GM12878 (cell line): ENCODE measurements around the gene OSTC. TPM values are rescaled to one million over a fixed set of nuclear protein-coding genes. Genes with fewer than 3 reads are reported as not detected.

Experiments
- ATAC-seq: fragments of 200-7000 bp; cut with Tn5 transposase; 3 replicates; pipeline ENCODE4 v1.9.1; 2020; ENCODE audit warnings: mild to moderate bottlenecking, moderate library complexity
- BruUV-seq: library from RNA; stranded (reverse); fragments of 400-500 nt; replicated peaks from 2 replicates; lab custom pipeline; 2021; lab: Mats Ljungman, UMichigan
- CTCF ChIA-PET: fragments of 300-600 bp; sonication (Branson Sonifier 250); formaldehyde crosslinking; extraction: SDS; loops from one replicate; lab custom pipeline; 2021; ENCODE audit warnings: inconsistent platforms; lab: Yijun Ruan, JAX
- POLR2A ChIA-PET: fragments of 350-600 bp; formaldehyde crosslinking; extraction: SDS; loops from one replicate; lab custom pipeline; 2021; ENCODE audit warnings: inconsistent platforms; lab: Charles Lee
- RAD21 ChIA-PET: fragments of 300-600 bp; sonication (Branson Sonifier 250); formaldehyde crosslinking; loops from one replicate; lab custom pipeline; 2023; ENCODE audit warnings: antibody characterized with exemption; ENCODE audit not compliant: unreplicated experiment; lab: Charles Lee
- SMC1A ChIA-PET: fragments of 300-600 bp; sonication (Branson Sonifier 250); formaldehyde crosslinking; loops from one replicate; lab custom pipeline; 2023; ENCODE audit not compliant: unreplicated experiment, uncharacterized antibody; lab: Charles Lee
- DNase-seq: peaks from one replicate; pipeline ENCODE4 v3.0.0-alpha.2; 2011; ENCODE audit warnings: low read depth, low spot score
- FAIRE-seq: peaks from 3 replicates; lab custom pipeline; 2011; peaks lifted over from hg19 to GRCh38; lab: Jason Lieb, UNC
- H2AFZ ChIP-seq: 2 replicates; pipeline ENCODE4 v1.6.0; 2011; ENCODE audit warnings: low read depth, low read length, control low read depth; ENCODE audit not compliant: control insufficient read depth
- H3K27ac ChIP-seq: 2 replicates; pipeline ENCODE4 v1.5.1; 2011; ENCODE audit warnings: control low read depth; ENCODE audit not compliant: control insufficient read depth, insufficient read depth
- H3K27me3 ChIP-seq, 2 experiments: replicated peaks in 1 of 2; 2 replicates each; pipeline versions ENCODE4 v1.6.0 to v1.6.1; 2011; ENCODE audit warnings: low read length in 1 of 2; ENCODE audit not compliant: control insufficient read depth in 2 of 2, insufficient read depth in 2 of 2
- H3K36me3 ChIP-seq, 2 experiments: 2 replicates each; pipeline ENCODE4 v1.5.1; 2011; ENCODE audit warnings: low read length in 1 of 2; ENCODE audit not compliant: control insufficient read depth in 2 of 2, insufficient read depth in 2 of 2
- H3K4me1 ChIP-seq: 2 replicates; pipeline ENCODE4 v1.6.1; 2011; ENCODE audit warnings: mild to moderate bottlenecking, low read length, moderate library complexity, mixed read lengths; ENCODE audit not compliant: control insufficient read depth, insufficient read depth
- H3K4me2 ChIP-seq: 2 replicates; pipeline ENCODE4 v1.6.0; 2011; ENCODE audit warnings: control low read depth; ENCODE audit not compliant: control insufficient read depth, insufficient read depth
- H3K4me3 ChIP-seq: fragments of 200-600 bp; sonication (generic); 2 replicates; pipeline ENCODE4 v1.5.1; 2016
- H3K79me2 ChIP-seq: 2 replicates; pipeline ENCODE4 v1.6.0; 2011; ENCODE audit warnings: low read length; ENCODE audit not compliant: control insufficient read depth, insufficient read depth
- H3K9ac ChIP-seq: 2 replicates; pipeline ENCODE4 v1.8.0; 2011; ENCODE audit warnings: low read length, control low read depth, mixed read lengths; ENCODE audit not compliant: control insufficient read depth, insufficient read depth
- H3K9me3 ChIP-seq: replicated peaks from 3 replicates; pipeline ENCODE4 v1.5.1; 2011; ENCODE audit warnings: mild to moderate bottlenecking, low read length; ENCODE audit not compliant: control insufficient read depth, insufficient read depth
- H4K20me1 ChIP-seq: 2 replicates; pipeline ENCODE4 v1.6.0; 2011; ENCODE audit not compliant: control insufficient read depth, insufficient read depth
- CREM ChIP-seq: IDR thresholded peaks from 2 replicates; pipeline ENCODE4 v1.6.1; 2014; ENCODE audit warnings: antibody characterized with exemption, low read depth
- E2F4 ChIP-seq: IDR thresholded peaks from 2 replicates; pipeline ENCODE4 v1.6.1; 2012; ENCODE audit warnings: low read depth, low read length, improper control_type of control experiment
- EP300 ChIP-seq, 2 experiments: fragments of 150-350 bp in 1 of 2; IDR thresholded peaks; 2 replicates each; pipeline ENCODE4 v1.6.1; 2011 to 2012; ENCODE audit warnings: low read depth in 2 of 2, low read length in 2 of 2, borderline replicate concordance in 1 of 2, improper control_type of control experiment in 1 of 2, inconsistent platforms in 1 of 2; ENCODE audit not compliant: control insufficient read depth in 1 of 2
- FOXK2 ChIP-seq: fragments of 450-650 bp; IDR thresholded peaks from 2 replicates; pipeline ENCODE4 v1.6.1; 2017; ENCODE audit warnings: mild to moderate bottlenecking, moderate library complexity
- IRF4 ChIP-seq: IDR thresholded peaks from 2 replicates; pipeline ENCODE4 v1.6.1; 2011; ENCODE audit warnings: low read depth, low read length
- KDM1A ChIP-seq: fragments of 200-600 bp; sonication (generic); IDR thresholded peaks from 2 replicates; pipeline ENCODE4 v1.6.1; 2016; ENCODE audit warnings: borderline replicate concordance
- NFIC ChIP-seq: IDR thresholded peaks from 2 replicates; pipeline ENCODE4 v1.6.1; 2012; ENCODE audit warnings: low read depth, mild to moderate bottlenecking, inconsistent platforms, low read length, moderate library complexity
- PBX3 ChIP-seq: IDR thresholded peaks from 2 replicates; pipeline ENCODE4 v1.6.1; 2011; ENCODE audit warnings: mild to moderate bottlenecking, low read depth, low read length, moderate library complexity; ENCODE audit not compliant: insufficient replicate concordance
- REST ChIP-seq: IDR thresholded peaks from 2 replicates; pipeline ENCODE4 v1.6.1; 2012; ENCODE audit warnings: mild to moderate bottlenecking, low read depth, low read length
- SIN3A ChIP-seq: IDR thresholded peaks from 2 replicates; pipeline ENCODE4 v1.6.1; 2012; ENCODE audit warnings: low read depth, low read length, improper control_type of control experiment
- SREBF1 ChIP-seq: IDR thresholded peaks from 2 replicates; pipeline ENCODE4 v1.6.1; 2012; ENCODE audit warnings: mild to moderate bottlenecking, low read length
- SRF ChIP-seq, 2 experiments: IDR thresholded peaks; 2 replicates each; pipeline ENCODE4 v1.6.1; 2011; ENCODE audit warnings: low read depth in 2 of 2, low read length in 2 of 2, mild to moderate bottlenecking in 1 of 2, moderate library complexity in 1 of 2
- ZNF274 ChIP-seq: IDR thresholded peaks from one replicate; pipeline ENCODE4 v1.8.0; 2011; ENCODE audit not compliant: insufficient read length, insufficient read depth
- ZNF687 ChIP-seq: fragments of 450-650 bp; IDR thresholded peaks from 2 replicates; pipeline ENCODE4 v1.6.1; 2017; ENCODE audit warnings: mild to moderate bottlenecking, moderate library complexity
- WGBS: methylation state at CpG from one replicate; pipeline ENCODE4 v1.1.6; 2016; ENCODE audit warnings: low lambda C conversion rate; ENCODE audit not compliant: insufficient replicate concordance, insufficient coverage; ENCODE audit errors: missing lambda C conversion rate; 5-methylcytosine and 5-hydroxymethylcytosine counted together
- in situ Hi-C: fragments of 300-500 bp; cut with MboI; formaldehyde crosslinking; loops from 9 replicates; pipeline ENCODE4 v1.14.3; 2018; ENCODE audit warnings: mixed read lengths
- intact Hi-C: fragments of 100-400 bp; cut with micrococcal nuclease; formaldehyde crosslinking; loops from one replicate; pipeline ENCODE4 v1.14.2; 2022; ENCODE audit not compliant: unreplicated experiment
- polyA plus RNA-seq, 11 experiments: library from polyadenylated mRNA; depleted of rRNA in 4 of 11; unstranded in 6 of 11; stranded (reverse) in 5 of 11; fragments of >200 nt; fragmentation: Nextera tagmentation in 4 of 11; fragmentation: Illumina TruSeq in 1 of 11; extraction: Ambion mirVana in 4 of 11; extraction: Trizol in 1 of 11; gene quantifications; 1 replicate in 1 of 11; 2 replicates in 10 of 11; pipeline versions ENCODE4 v1.2.1 to v1.2.3, GENCODE V29; 2011 to 2016; ENCODE audit warnings: inconsistent platforms in 2 of 11, missing spikeins in 2 of 11, low read depth in 1 of 11
- total RNA-seq, 4 experiments: library from RNA; depleted of rRNA in 3 of 4; stranded (reverse); fragments of >200 nt in 3 of 4; fragmentation: Illumina TruSeq in 1 of 4; extraction: Trizol in 1 of 4; gene quantifications; 2 replicates each; pipeline versions ENCODE4 v1.2.1 to v1.2.3, GENCODE V29; 2013 to 2021

The OSTC gene
- total and polyA plus RNA-seq, 10 of the 15 experiments (the other 5 are each of a cell fraction or from before 2014, with no cell fraction given): 106 to 681 (median 181) TPM

GRCh38 chr4:108681321-108681809, 31.0 kb downstream of the OSTC start:
- Histone ChIP-seq H3K27me3 (no peaks in the 10 kb centered on the region), H3K79me2 (no peaks in the 10 kb centered on the region), H3K27ac (no peak overlapping the region), H3K4me3 (no peak overlapping the region), H3K4me1 (no peaks in the 10 kb centered on the region), H3K9ac (no peak overlapping the region), H3K9me3 (no peaks in the 10 kb centered on the region), H3K36me3 (0 out of 4 replicates have a peak, but pooled peaks cover 0 to 3% of the 10 kb centered on the region in 2 experiments), H2AFZ (no peak overlapping the region), H4K20me1 (no peaks in the 10 kb centered on the region), H3K4me2 (no peak overlapping the region)
- no TSS peak for BruUV-seq
- ChIA-PET SMC1A (interaction anchor here (1.6 kb wide), 1 partner anchor 19 kb away, joined by 3 read pairs; no protein-coding TSS in a partner anchor), POLR2A (no interaction called here), CTCF (interaction anchor here (0.9 to 2.2 kb wide), 2 partner anchors 612 to 618 kb away, joined by 3 to 8 read pairs; no protein-coding TSS in a partner anchor), RAD21 (no interaction called here)
- ATAC-seq (no peak), FAIRE-seq (no peak), DNase-seq (no peak)
- in situ Hi-C loops (loop anchor here (10.0 kb wide), 1 partner anchor 723 kb away; no protein-coding TSS in a partner anchor), intact Hi-C loops (loop anchor here (10.0 kb wide), 1 partner anchor 613 kb away; no protein-coding TSS in a partner anchor)
- 88% methylated on average over 5 of the region's 5 CpGs for WGBS
- no peak for TF ChIP-seq NFIC
- no peak for TF ChIP-seq IRF4
- TF ChIP-seq KDM1A: no peak
- no peak for TF ChIP-seq EP300 (IDR thresholded peaks at IDR 0.05; ENCODE audit: borderline replicate concordance in 1 of 2, control insufficient read depth in 1 of 2, low read depth in 2 of 2, low read length in 2 of 2)
- TF ChIP-seq SIN3A: no peak
- no peak for TF ChIP-seq CREM
- no peak for TF ChIP-seq E2F4
- TF ChIP-seq ZNF274: no peak
- no peak for TF ChIP-seq SREBF1
- no peak for TF ChIP-seq SRF (IDR thresholded peaks at IDR 0.05; ENCODE audit: low read depth in 2 of 2, low read length in 2 of 2)
- no peak for TF ChIP-seq PBX3
- TF ChIP-seq ZNF687: no peak
- no peak for TF ChIP-seq REST
- no peak for TF ChIP-seq FOXK2
